ENCODE results near the gene BBS9. TPM values are rescaled to one million over a fixed set of nuclear protein-coding genes. Genes with fewer than 3 reads are reported as not detected.

Gene BBS9
- total RNA-seq, 4 donors from 2014 or later = 8.6 to 22.5 (median 15.8) TPM

GRCh38 chr7:33628894-33629293 lies 499.5 kb downstream of the BBS9 start:
- in situ Hi-C loops (cut with MboI; ENCODE audit: low pct_ligation_motif_present in 1 of 4, low pct_unique_long_range_greater_than_20kb in 1 of 4, low sequenced_read_pairs in 3 of 4) (no loop called here), intact Hi-C loops (cut with DNase I; ENCODE audit: low total_unique reads) (no loop called here)
- no peak for TF ChIP-seq POLR2AphosphoS5 (IDR thresholded peaks at IDR 0.05)
- no peak for DNase-seq
- Histone ChIP-seq H3K4me3 (no peak overlapping the region), H3K36me3 (no peaks in the 10 kb centered on the region), H3K27me3 (no peaks in the 10 kb centered on the region), H3K9me3 (no peaks in the 10 kb centered on the region), H3K27ac (no peak overlapping the region), H3K4me1 (peaks cover 0 to 9% (median 2%) of the 10 kb centered on the region in 4 donors)
- WGBS, 2 donors (ENCODE audit: low coverage in 1 of 2) = 73 to 81% methylated on average over 2 of the region's 2 CpGs

- Histone ChIP-seq H3K4me1 (peaks cover 0 to 9% (median 2%) of the 10 kb centered on the region in 4 donors), H3K36me3 (no peaks in the 10 kb centered on the region), H3K4me3 (no peak overlapping the region), H3K27ac (no peak overlapping the region), H3K9me3 (no peaks in the 10 kb centered on the region), H3K27me3 (no peaks in the 10 kb centered on the region)
- DNase-seq = no peak
- intact Hi-C loops (cut with DNase I; ENCODE audit: low total_unique reads) = no loop called here
- in situ Hi-C loops (cut with MboI; ENCODE audit: low pct_ligation_motif_present in 1 of 4, low pct_unique_long_range_greater_than_20kb in 1 of 4, low sequenced_read_pairs in 3 of 4) = no loop called here
- 77 to 100% methylated on average over 4 of the region's 4 CpGs for WGBS, 2 donors (ENCODE audit: low coverage in 1 of 2)
- TF ChIP-seq EP300 (IDR thresholded peaks at IDR 0.05; ENCODE audit: low read depth) (no peak), POLR2AphosphoS5 (IDR thresholded peaks at IDR 0.05) (no peak), POLR2A (IDR thresholded peaks at IDR 0.05) (no peak), CTCF (IDR thresholded peaks at IDR 0.05) (no peak)
These were observed 501.0 kb downstream of the BBS9 start for GRCh38 chr7:33630359-33630758.

GRCh38 chr7:33632322-33632721 lies 503.0 kb downstream of the BBS9 start:
- no peak for DNase-seq
- WGBS, 2 donors (ENCODE audit: low coverage in 1 of 2) = 98 to 100% methylated on average over 6 to 23 of the region's 24 CpGs
- Histone ChIP-seq H3K4me1 (peaks cover 0 to 9% (median 2%) of the 10 kb centered on the region in 4 donors), H3K27ac (no peak overlapping the region), H3K36me3 (no peaks in the 10 kb centered on the region), H3K9me3 (no peaks in the 10 kb centered on the region), H3K27me3 (no peaks in the 10 kb centered on the region), H3K4me3 (no peak overlapping the region)
- intact Hi-C loops (cut with DNase I; ENCODE audit: low total_unique reads) (no loop called here), in situ Hi-C loops (cut with MboI; ENCODE audit: low pct_ligation_motif_present in 1 of 4, low pct_unique_long_range_greater_than_20kb in 1 of 4, low sequenced_read_pairs in 3 of 4) (no loop called here)
- TF ChIP-seq POLR2A (IDR thresholded peaks at IDR 0.05) (no peak), POLR2AphosphoS5 (IDR thresholded peaks at IDR 0.05) (no peak), EP300 (IDR thresholded peaks at IDR 0.05; ENCODE audit: low read depth) (no peak), CTCF (IDR thresholded peaks at IDR 0.05) (no peak)

GRCh38 chr7:33632840-33633525 lies 503.6 kb downstream of the BBS9 start:
- H3K27ac ChIP-seq = no peak overlapping the region
- WGBS, 2 donors (ENCODE audit: low coverage in 1 of 2) = 87 to 89% methylated on average over 6 of the region's 6 CpGs
- no peaks in the 10 kb centered on the region for H3K9me3 ChIP-seq
- TF ChIP-seq POLR2A (IDR thresholded peaks at IDR 0.05) (no peak), CTCF (IDR thresholded peaks at IDR 0.05) (no peak), EP300 (IDR thresholded peaks at IDR 0.05; ENCODE audit: low read depth) (no peak), POLR2AphosphoS5 (IDR thresholded peaks at IDR 0.05) (no peak)
- peaks cover 0 to 9% (median 2%) of the 10 kb centered on the region in 4 donors for H3K4me1 ChIP-seq
- H3K36me3 ChIP-seq = no peaks in the 10 kb centered on the region
- no peak for DNase-seq
- in situ Hi-C loops (cut with MboI; ENCODE audit: low pct_ligation_motif_present in 1 of 4, low pct_unique_long_range_greater_than_20kb in 1 of 4, low sequenced_read_pairs in 3 of 4) (no loop called here), intact Hi-C loops (cut with DNase I; ENCODE audit: low total_unique reads) (no loop called here)
- no peak overlapping the region for H3K4me3 ChIP-seq
- H3K27me3 ChIP-seq = no peaks in the 10 kb centered on the region

GRCh38 chr7:33634606-33635005 lies 505.2 kb downstream of the BBS9 start:
- Histone ChIP-seq H3K27ac (no peak overlapping the region), H3K4me3 (no peak overlapping the region), H3K4me1 (peaks cover 0 to 8% (median under 1%) of the 10 kb centered on the region in 4 donors), H3K27me3 (no peaks in the 10 kb centered on the region), H3K9me3 (no peaks in the 10 kb centered on the region), H3K36me3 (no peaks in the 10 kb centered on the region)
- intact Hi-C loops (cut with DNase I; ENCODE audit: low total_unique reads) (no loop called here), in situ Hi-C loops (cut with MboI; ENCODE audit: low pct_ligation_motif_present in 1 of 4, low pct_unique_long_range_greater_than_20kb in 1 of 4, low sequenced_read_pairs in 3 of 4) (no loop called here)
- no peak for DNase-seq
- WGBS, 2 donors (ENCODE audit: low coverage in 1 of 2) = 82% methylated on average over 7 of the region's 7 CpGs; no CpG with 5 or more reads in 1 of the 2 donors
- TF ChIP-seq CTCF (IDR thresholded peaks at IDR 0.05) (no peak), EP300 (IDR thresholded peaks at IDR 0.05; ENCODE audit: low read depth) (no peak), POLR2AphosphoS5 (IDR thresholded peaks at IDR 0.05) (no peak), POLR2A (IDR thresholded peaks at IDR 0.05) (no peak)
